HuH-7 (cell line): Measurements from ENCODE around the gene RNF187.
"Not testable (repeated sequence)": the region's sequence is repeated elsewhere in the genome, so short reads cannot be mapped to it uniquely, and the experiment has no call there.

Experiments
- DNase-seq: peaks from one replicate; pipeline ENCODE4 v3.0.0; 2011; ENCODE audit warnings: low spot score

Gene RNF187

GRCh38 chr1:228460821-228461220 is 26.4 kb upstream of the RNF187 start:
- no peak for DNase-seq

DNA sequence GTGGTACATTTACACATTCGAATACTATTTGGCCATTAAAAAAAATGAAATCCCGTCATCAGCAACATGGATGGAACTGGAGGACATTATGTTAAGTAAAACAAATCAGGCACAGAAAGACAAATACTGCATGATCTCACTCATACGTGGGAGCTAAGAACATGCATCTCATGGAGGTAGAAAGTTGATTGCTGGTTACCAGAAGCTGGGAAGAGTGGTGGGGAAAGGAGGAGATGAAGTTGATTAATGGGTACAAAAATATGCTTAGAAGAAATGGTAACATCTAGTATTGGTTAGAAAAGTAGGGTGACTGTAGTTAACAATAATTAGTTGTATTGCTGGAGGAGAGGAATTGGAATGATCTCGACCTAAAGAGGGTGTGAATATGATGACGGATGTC is 24.6 kb upstream of the RNF187 start:
- DNase-seq, result no peak

GRCh38 chr1:228463009-228463558 is 24.1 kb upstream of the RNF187 start:
- no peak for DNase-seq

- no peak for DNase-seq
Measured at GRCh38 chr1:228463559-228464455, 23.4 kb upstream of the RNF187 start.

DNA sequence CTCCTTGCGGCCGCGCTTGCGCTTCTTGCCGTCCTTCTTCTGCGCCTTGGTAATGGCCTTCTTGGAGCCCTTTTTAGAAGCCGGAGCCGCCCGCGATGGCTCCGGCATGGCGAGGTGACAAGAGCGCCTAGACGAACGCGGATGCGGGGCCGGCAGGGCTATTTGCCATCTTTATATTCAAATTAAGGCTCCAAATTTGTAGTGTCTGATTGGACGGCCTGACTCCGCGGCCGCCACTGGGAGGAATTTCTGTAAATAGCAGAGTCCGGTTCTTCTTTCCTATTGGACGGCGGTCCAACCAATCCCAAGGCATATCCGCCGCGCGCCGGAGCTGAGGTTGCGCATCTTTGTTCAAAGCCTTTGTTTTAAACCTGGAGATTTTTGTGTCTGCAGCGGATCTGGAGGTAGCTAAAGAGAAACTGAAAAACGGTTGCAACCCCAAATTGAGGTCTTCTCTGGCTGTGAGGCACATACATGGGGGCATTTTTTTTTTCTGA is 22.6 kb upstream of the RNF187 start:
- no peak for DNase-seq

GRCh38 chr1:228465141-228465540 is 22.0 kb upstream of the RNF187 start:
- no peak for DNase-seq

GRCh38 chr1:228465571-228466146 is 21.5 kb upstream of the RNF187 start:
- DNase-seq, result no peak

DNA sequence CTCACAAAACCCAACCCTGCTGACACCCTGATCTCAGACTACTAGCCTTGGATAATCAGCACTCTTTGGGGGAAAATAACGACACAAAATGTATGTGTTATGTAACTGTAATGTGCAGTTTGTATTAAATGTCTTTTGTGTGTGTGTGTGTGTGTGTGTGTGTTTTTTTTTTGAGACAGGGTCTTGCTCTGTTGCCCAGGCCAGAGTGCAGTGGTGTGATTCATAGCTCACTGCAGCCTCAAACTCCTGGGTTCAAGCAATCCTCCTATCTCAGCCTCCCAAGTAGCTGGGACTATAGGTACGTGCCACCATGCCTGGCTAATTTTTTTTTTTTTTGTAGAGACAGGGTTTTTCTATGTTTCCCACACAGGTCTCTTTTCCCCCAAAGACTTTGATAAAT is 19.0 kb upstream of the RNF187 start:
- not testable (repeated sequence) for DNase-seq

DNA sequence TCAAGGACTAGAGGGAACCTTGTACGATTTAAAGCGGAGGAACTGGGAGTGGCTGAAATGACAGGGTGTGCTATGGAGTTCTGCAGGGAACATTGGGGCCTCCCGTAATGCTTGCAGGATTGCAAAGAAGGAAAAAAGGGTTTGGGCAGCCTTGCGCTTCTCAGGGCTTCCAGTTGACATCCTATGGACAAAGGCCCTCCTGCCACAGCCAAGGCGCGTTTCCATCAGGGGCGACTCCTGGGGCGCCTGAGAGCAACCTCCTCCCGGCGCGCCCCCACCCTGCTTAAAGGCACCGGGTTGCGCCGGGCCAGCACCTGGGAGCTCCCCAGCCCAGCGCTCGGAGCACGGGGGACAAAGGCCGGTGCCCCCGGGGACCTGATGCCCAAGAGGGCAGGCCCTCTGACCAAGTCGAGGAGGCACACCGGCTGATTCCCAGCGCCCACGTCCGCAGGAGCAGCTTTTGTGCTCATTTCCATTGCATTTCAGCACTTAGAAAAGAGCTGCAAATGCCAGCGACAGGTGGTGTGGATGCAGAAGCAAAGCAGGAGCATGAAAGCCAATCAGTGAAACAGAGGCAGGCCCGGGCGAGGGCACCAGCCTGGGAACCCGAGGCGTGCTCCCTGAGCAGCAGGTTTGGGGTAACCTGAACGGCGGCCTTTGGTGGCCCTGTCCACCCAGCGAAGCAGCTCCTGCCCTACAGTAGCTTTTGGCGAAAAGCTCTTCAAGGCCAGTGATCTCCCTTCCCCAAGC is 17.6 kb upstream of the RNF187 start:
- DNase-seq, result no peak

GRCh38 chr1:228471154-228471761 is 15.9 kb upstream of the RNF187 start:
- DNase-seq, result no peak

- peak; percentile 82 for DNase-seq
Measured at GRCh38 chr1:228471762-228472398, 15.3 kb upstream of the RNF187 start.

- no peak for DNase-seq
Measured at GRCh38 chr1:228472655-228473054, 14.5 kb upstream of the RNF187 start.

- DNase-seq, result no peak
Measured at GRCh38 chr1:228474507-228474906, 12.7 kb upstream of the RNF187 start.

DNA sequence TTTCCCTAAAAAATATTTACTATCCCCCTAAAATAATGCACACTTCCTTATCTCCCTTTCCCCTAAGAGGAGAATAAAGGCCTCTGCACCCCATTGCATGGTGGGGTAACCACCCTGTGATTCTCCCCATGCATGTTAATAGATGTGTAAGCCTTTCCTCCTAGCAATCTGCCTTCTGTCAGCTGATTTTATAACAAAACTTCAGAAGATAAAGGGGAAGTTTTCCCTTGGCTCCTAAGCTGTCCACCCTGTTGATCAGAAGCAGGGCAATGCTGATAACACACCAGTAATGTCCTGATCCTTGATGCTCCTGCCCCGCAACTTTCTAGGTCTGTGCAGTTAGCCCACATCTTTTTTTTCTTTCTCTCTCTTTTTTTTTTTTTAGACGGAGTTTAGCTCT is 11.4 kb upstream of the RNF187 start:
- DNase-seq, result no peak

- DNase-seq, result no peak
Measured at GRCh38 chr1:228477263-228477662, 9.9 kb upstream of the RNF187 start.

- no peak for DNase-seq
Measured at GRCh38 chr1:228478326-228478725, 8.9 kb upstream of the RNF187 start.

DNA sequence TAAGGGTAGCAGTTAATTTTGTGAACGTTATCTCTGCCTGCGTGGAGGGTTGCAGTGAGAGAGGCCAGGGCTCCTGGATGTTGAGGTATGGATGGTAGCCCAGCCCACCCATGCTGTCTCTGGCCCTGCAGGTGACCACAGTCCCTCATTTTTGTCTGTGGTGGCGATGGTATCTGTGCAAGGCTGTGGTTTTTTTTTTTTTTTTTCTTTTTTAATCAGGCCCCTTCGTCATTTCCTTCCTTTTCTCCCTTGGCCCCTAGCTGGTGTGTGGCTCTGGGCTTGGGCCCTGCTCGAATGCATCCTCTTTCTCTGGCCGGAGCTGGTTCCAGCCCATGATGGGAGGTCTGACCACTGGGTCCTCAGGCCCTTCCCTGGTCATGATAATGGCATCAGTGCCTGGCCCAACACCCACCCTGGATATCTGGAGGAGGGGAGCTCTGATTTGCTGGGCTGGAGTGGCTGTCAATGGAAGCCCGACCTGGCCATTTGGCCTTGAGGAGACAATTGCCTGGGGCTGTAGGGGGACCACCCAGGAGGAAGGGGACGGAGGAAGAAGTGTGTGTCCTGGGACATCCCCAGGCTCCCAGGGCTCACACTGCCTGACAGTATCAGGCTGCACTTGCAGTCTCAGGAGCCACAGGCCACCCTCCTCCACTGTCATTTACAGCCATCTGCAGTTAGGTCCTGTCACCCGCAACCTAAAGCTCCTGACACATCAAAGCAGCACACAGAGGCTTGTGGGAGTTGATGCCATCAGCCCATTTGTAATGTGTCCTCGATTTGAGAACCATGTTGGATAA is 8.1 kb upstream of the RNF187 start:
- DNase-seq, result no peak

- DNase-seq, result no peak
Measured at GRCh38 chr1:228483789-228484188, 3.4 kb upstream of the RNF187 start.

- DNase-seq, result peak; percentile 91
Measured at GRCh38 chr1:228486596-228487335, 416 bp upstream of the RNF187 start.
